OCI-LY7 (cell line): ENCODE results near the gene ABCG4. TPM values are rescaled to one million over a fixed set of nuclear protein-coding genes. Genes with fewer than 3 reads are reported as not detected.

Experiments used
- BruUV-seq: library from RNA; stranded (reverse); fragments of 400-500 nt; replicated peaks from 2 replicates; lab custom pipeline; 2021; lab: Mats Ljungman, UMichigan
- CTCF ChIA-PET: fragments of 300-600 bp; sonication (Branson Sonifier 250); formaldehyde crosslinking; loops from one replicate; lab custom pipeline; 2022; ENCODE audit warnings: antibody characterized with exemption; ENCODE audit not compliant: unreplicated experiment; lab: Charles Lee
- POLR2A ChIA-PET: fragments of 300-600 bp; sonication (Branson Sonifier 250); formaldehyde crosslinking; loops from one replicate; lab custom pipeline; 2022; ENCODE audit warnings: antibody characterized with exemption; lab: Charles Lee
- DNase-seq: peaks from one replicate; pipeline ENCODE4 v3.0.0-alpha.2; 2015; ENCODE audit warnings: low spot score
- H2AFZ ChIP-seq: fragments of 200-600 bp; sonication (generic), shearing (Covaris generic); 2 replicates; pipeline ENCODE4 v1.6.1; 2014; ENCODE audit warnings: mild to moderate bottlenecking, antibody characterized with exemption, low read length, moderate library complexity
- H3K27ac ChIP-seq: fragments of 200-600 bp; sonication (generic); 2 replicates; pipeline ENCODE4 v1.5.1; 2014; ENCODE audit warnings: mixed run types, low read depth, mild to moderate bottlenecking, moderate library complexity, low read length, inconsistent platforms; ENCODE audit not compliant: poor library complexity, severe bottlenecking
- H3K36me3 ChIP-seq: fragments of 200-600 bp; sonication (generic); 2 replicates; pipeline ENCODE4 v1.6.1; 2014; ENCODE audit warnings: mild to moderate bottlenecking, antibody characterized with exemption, low read length, moderate library complexity, mixed read lengths; ENCODE audit not compliant: insufficient read depth
- H3K4me1 ChIP-seq: fragments of 200-600 bp; sonication (generic); 2 replicates; pipeline ENCODE4 v1.5.1; 2014; ENCODE audit warnings: mild to moderate bottlenecking, low read length; ENCODE audit not compliant: insufficient read depth, poor library complexity, severe bottlenecking
- H3K4me2 ChIP-seq: fragments of 200-600 bp; sonication (generic); 2 replicates; pipeline ENCODE4 v1.6.1; 2014; ENCODE audit warnings: mild to moderate bottlenecking, low read length
- H3K4me3 ChIP-seq: fragments of 200-600 bp; sonication (generic); 2 replicates; pipeline ENCODE4 v1.5.1; 2014; ENCODE audit warnings: mild to moderate bottlenecking, low read depth, low read length; ENCODE audit not compliant: poor library complexity, severe bottlenecking
- H3K79me2 ChIP-seq: fragments of 200-600 bp; sonication (generic); 2 replicates; pipeline ENCODE4 v1.6.1; 2016; ENCODE audit warnings: low read depth, mild to moderate bottlenecking, low read length, moderate library complexity, mixed read lengths; ENCODE audit not compliant: insufficient read depth
- H3K9me2 ChIP-seq: fragments of 200-600 bp; sonication (generic); 2 replicates; pipeline ENCODE4 v1.6.1; 2016; ENCODE audit warnings: mild to moderate bottlenecking, low read length, mixed read lengths; ENCODE audit not compliant: insufficient read depth
- H3K9me3 ChIP-seq: fragments of 200-600 bp; sonication (generic); 2 replicates; pipeline ENCODE4 v1.6.1; 2014; ENCODE audit warnings: mild to moderate bottlenecking, mixed run types, low read length, mixed read lengths
- H4K20me1 ChIP-seq: fragments of 200-600 bp; sonication (generic); 2 replicates; pipeline ENCODE4 v1.6.1; 2014; ENCODE audit warnings: mild to moderate bottlenecking, antibody characterized with exemption, low read length, moderate library complexity, mixed read lengths; ENCODE audit not compliant: insufficient read depth
- CTCF ChIP-seq: fragments of 200-600 bp; sonication (generic); conservative IDR thresholded peaks from 2 replicates; pipeline ENCODE4 v1.5.1; 2014; ENCODE audit warnings: mild to moderate bottlenecking, antibody characterized with exemption, low read length, moderate library complexity, mixed read lengths
- EZH2phosphoT487 ChIP-seq: fragments of 200-600 bp; sonication (generic); IDR thresholded peaks from 2 replicates; pipeline ENCODE4 v1.6.1; 2018; ENCODE audit warnings: low read depth, borderline replicate concordance, mild to moderate bottlenecking, mixed run types, antibody characterized with exemption, low read length, moderate library complexity, mixed read lengths
- intact Hi-C: fragments of 100-400 bp; cut with micrococcal nuclease; formaldehyde crosslinking; loops from one replicate; pipeline ENCODE4 v1.10.0; 2022; ENCODE audit not compliant: unreplicated experiment
- total RNA-seq, 2 experiments: library from RNA; depleted of rRNA in 1 of 2; stranded (reverse); fragments of >200 nt in 1 of 2; shearing (Covaris generic) in 1 of 2; gene quantifications; 2 replicates each; pipeline ENCODE4 v1.2.3, GENCODE V29; 2014 to 2022

ABCG4 gene
- total RNA-seq, 2 experiments from 2014 or later: not detected

- TF ChIP-seq CTCF (no peak), EZH2phosphoT487 (no peak)
- peaks cover 6% of the 10 kb centered on the region; the same call in 1 of the 2 replicates for H3K79me2 ChIP-seq
- no peaks in the 10 kb centered on the region for H3K9me2 ChIP-seq
- intact Hi-C loops: no loop called here
- no peaks in the 10 kb centered on the region for H4K20me1 ChIP-seq
- no peak overlapping the region for H3K4me3 ChIP-seq
- no peaks in the 10 kb centered on the region for H3K9me3 ChIP-seq
- no peak overlapping the region for H3K4me2 ChIP-seq
- H3K27ac ChIP-seq: no peak overlapping the region
- no TSS peak for BruUV-seq
- H3K4me1 ChIP-seq: peaks cover 10% of the 10 kb centered on the region
- no peak for DNase-seq
- H2AFZ ChIP-seq: no peak overlapping the region
- ChIA-PET CTCF (interaction anchor here (0.6 kb wide), 1 partner anchor 221 kb away, joined by 3 read pairs; no protein-coding TSS in a partner anchor), POLR2A (no interaction called here)
- peaks cover 22% of the 10 kb centered on the region for H3K36me3 ChIP-seq
These were observed 36.4 kb upstream of the ABCG4 start for GRCh38 chr11:119112314-119113020.

GRCh38 chr11:119113716-119114115 is 35.1 kb upstream of the ABCG4 start:
- H2AFZ ChIP-seq: no peak overlapping the region
- H3K27ac ChIP-seq: no peak overlapping the region
- peaks cover 4% of the 10 kb centered on the region for H3K4me1 ChIP-seq
- TF ChIP-seq EZH2phosphoT487 (no peak), CTCF (no peak)
- BruUV-seq: no TSS peak
- H3K9me3 ChIP-seq: no peaks in the 10 kb centered on the region
- ChIA-PET POLR2A (no interaction called here), CTCF (no interaction called here)
- no peak overlapping the region for H3K4me2 ChIP-seq
- peaks cover 2% of the 10 kb centered on the region; the same call in 1 of the 2 replicates for H3K79me2 ChIP-seq
- DNase-seq: no peak
- H3K36me3 ChIP-seq: peaks cover 22% of the 10 kb centered on the region
- no peak overlapping the region for H3K4me3 ChIP-seq
- no peaks in the 10 kb centered on the region for H4K20me1 ChIP-seq
- intact Hi-C loops: no loop called here
- no peaks in the 10 kb centered on the region for H3K9me2 ChIP-seq

GRCh38 chr11:119114351-119114750 is 34.5 kb upstream of the ABCG4 start:
- DNase-seq: no peak
- Histone ChIP-seq H3K36me3 (peaks cover 22% of the 10 kb centered on the region), H4K20me1 (no peaks in the 10 kb centered on the region), H3K9me3 (no peaks in the 10 kb centered on the region), H2AFZ (no peak overlapping the region), H3K4me3 (no peak overlapping the region), H3K79me2 (no peaks in the 10 kb centered on the region), H3K9me2 (no peaks in the 10 kb centered on the region), H3K4me1 (no peaks in the 10 kb centered on the region), H3K4me2 (no peak overlapping the region), H3K27ac (no peak overlapping the region)
- no peak for TF ChIP-seq EZH2phosphoT487
- no peak for TF ChIP-seq CTCF
- BruUV-seq: no TSS peak
- ChIA-PET CTCF (no interaction called here), POLR2A (interaction anchor here (0.7 kb wide), 1 partner anchor 20 kb away, joined by 8 read pairs; no protein-coding TSS in a partner anchor)
- intact Hi-C loops: no loop called here
